ENCODE measurements around the gene LPAR1.

The LPAR1 gene

GRCh38 chr9:110856772-110857171, 181.5 kb downstream of the LPAR1 start:
- no peak for TF ChIP-seq CTCF (IDR thresholded peaks at IDR 0.05)
- Histone ChIP-seq H3K4me3 (no peak overlapping the region), H3K27ac (no peak overlapping the region)
- no peak for DNase-seq (ENCODE audit: low spot score)

DNA sequence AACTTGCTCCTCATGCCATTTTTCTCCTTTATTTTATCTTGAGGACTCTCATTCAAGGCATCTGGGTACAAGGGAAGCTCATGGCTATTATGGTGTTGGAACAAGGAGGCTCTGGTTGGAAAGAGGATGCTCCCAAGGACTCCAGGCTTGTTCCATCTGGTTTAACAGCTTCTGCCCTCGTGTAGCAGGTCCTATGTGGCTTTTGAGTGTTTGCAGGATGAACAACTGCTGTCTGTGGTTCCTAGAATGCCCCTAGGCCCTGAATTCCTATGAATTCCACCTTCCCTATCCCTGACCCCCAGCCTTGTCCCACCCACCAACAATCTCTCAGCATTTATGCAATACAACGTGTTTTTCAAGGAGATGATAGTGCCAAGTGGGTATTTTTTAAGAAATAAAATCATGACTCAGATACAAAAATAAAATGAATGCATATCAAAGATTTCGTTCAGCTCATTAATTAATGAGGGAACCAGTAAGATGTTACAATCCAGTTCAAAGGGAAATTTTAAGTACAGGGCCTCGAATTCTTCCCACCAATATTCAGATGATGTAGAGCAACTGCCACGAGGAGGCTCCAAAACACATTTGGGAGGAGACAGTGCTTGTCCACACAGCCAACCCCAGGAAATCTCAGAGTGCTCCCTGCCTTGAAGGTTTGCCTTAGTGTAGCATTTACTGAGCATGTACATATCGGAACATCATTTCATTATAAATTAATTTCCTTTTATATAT, 187.7 kb downstream of the LPAR1 start:
- no peak for DNase-seq (ENCODE audit: low spot score)
- no peak for TF ChIP-seq CTCF (IDR thresholded peaks at IDR 0.05)
- H3K27ac ChIP-seq, result no peak overlapping the region
- H3K4me3 ChIP-seq, result no peak overlapping the region

- Histone ChIP-seq H3K4me3 (no peak overlapping the region), H3K27ac (no peak overlapping the region)
- no peak for TF ChIP-seq CTCF (IDR thresholded peaks at IDR 0.05)
- DNase-seq (ENCODE audit: low spot score), result no peak
These were observed 190.6 kb downstream of the LPAR1 start for GRCh38 chr9:110847671-110848070.

DNA sequence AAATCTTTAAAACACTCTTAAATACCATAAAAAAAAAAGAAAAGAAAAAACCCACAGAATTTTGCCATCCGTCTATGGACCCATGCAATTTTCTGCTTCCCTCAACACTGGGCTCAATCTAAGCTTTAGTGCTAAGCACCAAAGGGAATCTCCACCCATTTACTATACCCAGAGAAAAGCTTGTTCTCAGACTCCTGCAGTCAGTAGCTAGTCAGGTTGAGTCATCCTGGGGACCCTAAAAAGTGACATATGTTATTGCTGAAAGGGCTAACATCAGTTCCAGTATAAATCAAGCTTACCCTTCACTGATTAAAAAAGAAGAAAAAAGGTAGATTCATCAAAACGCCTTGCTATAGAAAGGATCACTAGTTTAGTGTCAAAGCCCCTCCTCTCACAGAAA, 192.1 kb downstream of the LPAR1 start:
- no peak overlapping the region for H3K4me3 ChIP-seq
- no peak for DNase-seq (ENCODE audit: low spot score)
- no peak for TF ChIP-seq CTCF (IDR thresholded peaks at IDR 0.05)
- no peak overlapping the region for H3K27ac ChIP-seq

DNA sequence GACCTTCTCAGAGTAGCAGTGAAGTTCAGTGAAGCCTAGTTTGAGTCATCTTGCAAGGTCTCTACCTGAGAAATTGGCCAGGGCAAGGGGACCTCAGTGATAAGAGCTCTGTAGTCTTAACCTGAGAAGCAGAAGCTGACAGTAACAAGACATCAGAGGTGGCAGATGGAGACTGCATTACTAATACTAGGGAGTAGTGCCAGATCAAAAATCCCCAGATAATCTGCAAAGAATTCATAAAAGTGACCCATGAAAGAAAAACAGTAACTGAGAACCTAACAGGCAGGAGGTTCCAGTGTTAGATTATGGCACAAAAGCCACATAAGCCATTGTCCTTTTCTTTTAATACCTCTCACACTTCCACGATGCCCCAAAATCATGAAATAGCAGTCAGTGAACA, 194.1 kb downstream of the LPAR1 start:
- TF ChIP-seq CTCF (IDR thresholded peaks at IDR 0.05), result no peak
- Histone ChIP-seq H3K27ac (no peak overlapping the region), H3K4me3 (no peak overlapping the region)
- no peak for DNase-seq (ENCODE audit: low spot score)

- TF ChIP-seq CTCF (IDR thresholded peaks at IDR 0.05), result no peak
- Histone ChIP-seq H3K4me3 (no peak overlapping the region), H3K27ac (no peak overlapping the region)
- no peak for DNase-seq (ENCODE audit: low spot score)
These were observed 195.3 kb downstream of the LPAR1 start for GRCh38 chr9:110842986-110843385.

DNA sequence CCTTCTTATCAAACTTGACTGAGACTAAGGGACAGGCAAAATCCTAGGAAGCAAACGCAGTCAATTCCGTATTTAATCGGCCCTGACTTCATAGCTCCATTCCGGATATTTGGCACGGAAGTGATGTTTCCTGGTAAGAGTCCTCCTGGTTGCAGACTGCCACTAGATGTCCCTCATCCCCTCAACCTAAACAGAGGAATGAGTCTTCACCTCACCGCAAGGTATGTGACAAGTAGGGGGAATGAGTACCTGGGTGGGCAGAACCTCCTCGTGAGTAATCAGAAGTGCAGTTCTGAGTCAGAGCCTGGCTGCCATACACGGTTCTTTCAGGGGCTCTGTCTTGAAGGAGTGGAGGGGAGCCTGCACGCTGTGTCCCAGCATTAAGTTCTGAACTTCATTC, 196.1 kb downstream of the LPAR1 start:
- no peak overlapping the region for H3K27ac ChIP-seq
- DNase-seq (ENCODE audit: low spot score), result no peak
- TF ChIP-seq CTCF (IDR thresholded peaks at IDR 0.05), result no peak
- no peak overlapping the region for H3K4me3 ChIP-seq

Measured in coronary artery (tissue), 2 donors.